HG03103 (cell line): ENCODE measurements around the gene INO80.
"Not testable (repeated sequence)": the region's sequence is repeated elsewhere in the genome, so short reads cannot be mapped to it uniquely, and the experiment has no call there.

ENCODE experiments used
- ATAC-seq: cut with Tn5 transposase; IDR thresholded peaks from one replicate; pipeline ENCODE4 v1.9.1; 2021; ENCODE audit warnings: low read depth; ENCODE audit not compliant: unreplicated experiment

Gene INO80

GRCh38 chr15:41116962-41117252, 827 bp upstream of the INO80 start:
- ATAC-seq = no peak

- ATAC-seq = peak; percentile 47
Observed at GRCh38 chr15:41115652-41116115, 396 bp downstream of the INO80 start.

GRCh38 chr15:41115161-41115651, 874 bp downstream of the INO80 start:
- ATAC-seq = no peak

- no peak for ATAC-seq
Observed at GRCh38 chr15:41106947-41107346, 9.1 kb downstream of the INO80 start.

GRCh38 chr15:41105348-41106334, 10.4 kb downstream of the INO80 start:
- no peak for ATAC-seq

GRCh38 chr15:41104234-41104633, 11.8 kb downstream of the INO80 start:
- no peak for ATAC-seq

- no peak for ATAC-seq
Observed at GRCh38 chr15:41102854-41103253, 13.2 kb downstream of the INO80 start.

- ATAC-seq = no peak
Observed at GRCh38 chr15:41096178-41096577, 19.9 kb downstream of the INO80 start.

- ATAC-seq = no peak
Observed at GRCh38 chr15:41085029-41085428, 31.1 kb downstream of the INO80 start.

- no peak for ATAC-seq
Observed at GRCh38 chr15:41080144-41080543, 35.9 kb downstream of the INO80 start.

- ATAC-seq = no peak
Observed at GRCh38 chr15:41079717-41080116, 36.4 kb downstream of the INO80 start.

GRCh38 chr15:41078879-41079278, 37.2 kb downstream of the INO80 start:
- ATAC-seq = not testable (repeated sequence)

GRCh38 chr15:41078125-41078524, 38.0 kb downstream of the INO80 start:
- ATAC-seq = no peak

- ATAC-seq = no peak
Observed at GRCh38 chr15:41073028-41073427, 43.1 kb downstream of the INO80 start.

GRCh38 chr15:41072013-41072412, 44.1 kb downstream of the INO80 start:
- ATAC-seq = no peak

GRCh38 chr15:41066516-41066915, 49.6 kb downstream of the INO80 start:
- ATAC-seq = no peak

GRCh38 chr15:41061667-41062066, 54.4 kb downstream of the INO80 start:
- no peak for ATAC-seq

- ATAC-seq = no peak
Observed at GRCh38 chr15:41060505-41060904, 55.6 kb downstream of the INO80 start.

GRCh38 chr15:41056810-41057209, 59.3 kb downstream of the INO80 start:
- no peak for ATAC-seq

GRCh38 chr15:41055706-41056105, 60.4 kb downstream of the INO80 start:
- no peak for ATAC-seq

GRCh38 chr15:41051139-41051538, 64.9 kb downstream of the INO80 start:
- ATAC-seq = no peak

- no peak for ATAC-seq
Observed at GRCh38 chr15:41048852-41049251, 67.2 kb downstream of the INO80 start.
